Loucy (cell line): ENCODE measurements around the gene C6orf118.

Experiments
- EZH2phosphoT487 ChIP-seq: fragments of 200-600 bp; IDR thresholded peaks from 2 replicates; pipeline ENCODE4 v1.6.1; 2018; ENCODE audit warnings: antibody characterized with exemption, mild to moderate bottlenecking, moderate library complexity, borderline replicate concordance
- TF ChIP-seq, protein P1 (sequence below): fragments of 200-600 bp; sonication (generic); conservative IDR thresholded peaks from 2 replicates; pipeline ENCODE4 v1.5.1; 2014; ENCODE audit warnings: mild to moderate bottlenecking, antibody characterized with exemption, low read length

DNA sequence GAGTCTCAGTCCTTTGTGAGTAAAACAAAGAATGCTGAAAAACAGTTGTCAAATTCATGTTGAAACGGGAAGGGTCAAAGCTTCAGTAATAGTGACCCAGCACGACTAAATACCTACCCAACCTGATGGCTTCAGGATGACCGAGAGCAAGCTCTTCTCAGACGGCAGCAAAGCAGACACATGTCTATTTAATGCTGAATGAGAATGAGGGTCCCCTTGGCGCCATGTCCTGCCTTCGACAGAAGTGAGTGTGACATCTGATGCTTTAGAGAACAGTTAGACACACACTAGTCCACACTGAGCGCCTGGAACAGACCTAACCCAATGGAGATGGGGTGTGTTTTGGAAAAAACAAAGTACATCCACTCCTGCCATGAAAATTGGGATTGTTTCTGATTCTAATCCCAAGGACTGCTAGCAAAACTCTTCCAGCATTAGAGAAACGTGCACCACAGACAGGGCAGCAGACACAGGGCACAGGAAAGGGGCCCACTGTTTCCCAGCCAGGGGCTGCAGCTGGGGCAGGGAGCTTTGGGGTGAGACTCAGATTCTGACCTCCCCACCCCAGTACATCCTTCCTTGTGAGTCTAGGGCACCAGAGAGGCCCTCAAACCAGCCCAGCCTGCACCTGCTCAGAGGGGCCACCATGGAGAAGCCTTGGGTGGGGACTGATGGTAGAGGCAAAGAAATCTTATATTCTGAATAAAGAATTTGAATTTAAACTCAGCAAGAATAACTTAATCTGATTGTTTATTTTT is 76.5 kb downstream of the C6orf118 start:
- TF ChIP-seq, protein P1, sequence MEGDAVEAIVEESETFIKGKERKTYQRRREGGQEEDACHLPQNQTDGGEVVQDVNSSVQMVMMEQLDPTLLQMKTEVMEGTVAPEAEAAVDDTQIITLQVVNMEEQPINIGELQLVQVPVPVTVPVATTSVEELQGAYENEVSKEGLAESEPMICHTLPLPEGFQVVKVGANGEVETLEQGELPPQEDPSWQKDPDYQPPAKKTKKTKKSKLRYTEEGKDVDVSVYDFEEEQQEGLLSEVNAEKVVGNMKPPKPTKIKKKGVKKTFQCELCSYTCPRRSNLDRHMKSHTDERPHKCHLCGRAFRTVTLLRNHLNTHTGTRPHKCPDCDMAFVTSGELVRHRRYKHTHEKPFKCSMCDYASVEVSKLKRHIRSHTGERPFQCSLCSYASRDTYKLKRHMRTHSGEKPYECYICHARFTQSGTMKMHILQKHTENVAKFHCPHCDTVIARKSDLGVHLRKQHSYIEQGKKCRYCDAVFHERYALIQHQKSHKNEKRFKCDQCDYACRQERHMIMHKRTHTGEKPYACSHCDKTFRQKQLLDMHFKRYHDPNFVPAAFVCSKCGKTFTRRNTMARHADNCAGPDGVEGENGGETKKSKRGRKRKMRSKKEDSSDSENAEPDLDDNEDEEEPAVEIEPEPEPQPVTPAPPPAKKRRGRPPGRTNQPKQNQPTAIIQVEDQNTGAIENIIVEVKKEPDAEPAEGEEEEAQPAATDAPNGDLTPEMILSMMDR = no peak
- TF ChIP-seq EZH2phosphoT487 = no peak
